Smooth muscle cell (in vitro differentiated cells): ENCODE data around the gene RS1. TPM values are rescaled to one million over a fixed set of nuclear protein-coding genes. Genes with fewer than 3 reads are reported as not detected.

Experiments
- DNase-seq: peaks from one replicate; lab custom pipeline; 2025; ENCODE audit not compliant: unreplicated experiment; lab: John Stamatoyannopoulos, UW
- H2AFZ ChIP-seq: fragments of 200-600 bp; sonication (generic); 2 replicates; pipeline ENCODE4 v1.6.0; 2016; ENCODE audit warnings: antibody characterized with exemption, low read depth, mild to moderate bottlenecking
- H3F3A ChIP-seq: fragments of 200-600 bp; sonication (generic); 2 replicates; pipeline ENCODE4 v1.6.0; 2017; ENCODE audit warnings: antibody characterized with exemption, low read depth
- H3K27ac ChIP-seq: fragments of 200-600 bp; sonication (generic); 2 replicates; pipeline ENCODE4 v1.5.1; 2016; ENCODE audit warnings: low read depth, mild to moderate bottlenecking
- H3K27me3 ChIP-seq: fragments of 200-600 bp; sonication (generic); 2 replicates; pipeline ENCODE4 v1.6.1; 2016; ENCODE audit warnings: low read depth, mild to moderate bottlenecking
- H3K36me3 ChIP-seq: fragments of 200-600 bp; sonication (generic); 2 replicates; pipeline ENCODE4 v1.5.1; 2016; ENCODE audit warnings: low read depth
- H3K4me1 ChIP-seq: fragments of 200-600 bp; sonication (generic); 2 replicates; pipeline ENCODE4 v1.5.1; 2016; ENCODE audit warnings: low read depth
- H3K4me2 ChIP-seq: fragments of 200-600 bp; sonication (generic); 2 replicates; pipeline ENCODE4 v1.6.0; 2016; ENCODE audit warnings: mild to moderate bottlenecking
- H3K4me3 ChIP-seq: fragments of 200-600 bp; sonication (generic); 2 replicates; pipeline ENCODE4 v1.5.1; 2016; ENCODE audit warnings: mild to moderate bottlenecking
- H3K79me2 ChIP-seq: fragments of 200-600 bp; sonication (generic); 2 replicates; pipeline ENCODE4 v1.6.0; 2016; ENCODE audit warnings: low read depth, mild to moderate bottlenecking
- H3K9ac ChIP-seq: fragments of 200-600 bp; sonication (generic); 2 replicates; pipeline ENCODE4 v1.6.0; 2016; ENCODE audit warnings: low read depth
- H3K9me3 ChIP-seq: fragments of 200-600 bp; sonication (generic); replicated peaks from 2 replicates; pipeline ENCODE4 v1.5.1; 2016; ENCODE audit warnings: low read depth
- H4K20me1 ChIP-seq: fragments of 200-600 bp; sonication (generic); 2 replicates; pipeline ENCODE4 v1.6.0; 2016; ENCODE audit warnings: low read depth
- CTCF ChIP-seq: fragments of 200-600 bp; sonication (generic); IDR thresholded peaks from 2 replicates; pipeline ENCODE4 v1.5.1; 2017; ENCODE audit warnings: borderline replicate concordance, mild to moderate bottlenecking, antibody characterized with exemption; ENCODE audit not compliant: insufficient read depth, poor library complexity, severe bottlenecking
- WGBS: methylation state at CpG from one replicate; pipeline ENCODE4 v1.1.7; 2016; ENCODE audit warnings: low lambda C conversion rate; 5-methylcytosine and 5-hydroxymethylcytosine counted together
- polyA plus RNA-seq: library from polyadenylated mRNA; unstranded; fragments of >200 nt; fragmentation: Nextera tagmentation; extraction: Ambion mirVana; gene quantifications from 2 replicates; pipeline ENCODE4 v1.2.1, GENCODE V29; 2016
- total RNA-seq: library from RNA; depleted of rRNA; stranded (reverse); fragments of >200 nt; gene quantifications from 2 replicates; pipeline ENCODE4 v1.2.3, GENCODE V29; 2014

RS1 gene
- total and polyA plus RNA-seq, 2 experiments from 2014 or later: not detected

GRCh38 chrX:18649498-18649951, 22.4 kb downstream of the RS1 start:
- Histone ChIP-seq H3K27ac (no peak overlapping the region), H3K9ac (no peak overlapping the region), H2AFZ (no peak overlapping the region), H3K4me2 (no peak overlapping the region), H3K79me2 (no peaks in the 10 kb centered on the region), H4K20me1 (no peaks in the 10 kb centered on the region), H3K27me3 (no peaks in the 10 kb centered on the region), H3K4me3 (no peak overlapping the region), H3K4me1 (no peaks in the 10 kb centered on the region), H3F3A (no peaks in the 10 kb centered on the region), H3K36me3 (no peaks in the 10 kb centered on the region), H3K9me3 (no peaks in the 10 kb centered on the region)
- TF ChIP-seq CTCF: no peak
- DNase-seq: no peak
- 55% methylated on average over 9 of the region's 9 CpGs for WGBS

- H3K9me3 ChIP-seq: no peaks in the 10 kb centered on the region
- H3F3A ChIP-seq: no peaks in the 10 kb centered on the region
- H3K9ac ChIP-seq: no peak overlapping the region
- DNase-seq: no peak
- H3K27me3 ChIP-seq: no peaks in the 10 kb centered on the region
- H3K4me2 ChIP-seq: no peak overlapping the region
- no peak for TF ChIP-seq CTCF
- 80% methylated on average over 4 of the region's 4 CpGs for WGBS
- no peaks in the 10 kb centered on the region for H3K36me3 ChIP-seq
- no peaks in the 10 kb centered on the region for H3K4me1 ChIP-seq
- no peaks in the 10 kb centered on the region for H3K79me2 ChIP-seq
- H2AFZ ChIP-seq: no peak overlapping the region
- H4K20me1 ChIP-seq: no peaks in the 10 kb centered on the region
- H3K4me3 ChIP-seq: no peak overlapping the region
- H3K27ac ChIP-seq: no peak overlapping the region
These were observed 24.3 kb downstream of the RS1 start for GRCh38 chrX:18647621-18648020.

- no peak overlapping the region for H2AFZ ChIP-seq
- H3K79me2 ChIP-seq: no peaks in the 10 kb centered on the region
- DNase-seq: no peak
- no peak overlapping the region for H3K27ac ChIP-seq
- no peak overlapping the region for H3K9ac ChIP-seq
- no peaks in the 10 kb centered on the region for H3K4me1 ChIP-seq
- no peak overlapping the region for H3K4me3 ChIP-seq
- no peak overlapping the region for H3K4me2 ChIP-seq
- no peak for TF ChIP-seq CTCF
- WGBS: 61% methylated on average over 3 of the region's 3 CpGs
- H3K27me3 ChIP-seq: no peaks in the 10 kb centered on the region
- no peaks in the 10 kb centered on the region for H3F3A ChIP-seq
- no peaks in the 10 kb centered on the region for H4K20me1 ChIP-seq
- no peaks in the 10 kb centered on the region for H3K9me3 ChIP-seq
- no peaks in the 10 kb centered on the region for H3K36me3 ChIP-seq
These were observed 28.1 kb downstream of the RS1 start for GRCh38 chrX:18643853-18644252.

- no peak overlapping the region for H3K27ac ChIP-seq
- no peaks in the 10 kb centered on the region for H3K4me1 ChIP-seq
- DNase-seq: no peak
- H3K4me2 ChIP-seq: no peak overlapping the region
- H3K27me3 ChIP-seq: no peaks in the 10 kb centered on the region
- H3K9ac ChIP-seq: no peak overlapping the region
- no peak for TF ChIP-seq CTCF
- no peak overlapping the region for H2AFZ ChIP-seq
- WGBS: 81% methylated on average over 3 of the region's 3 CpGs
- H3K9me3 ChIP-seq: no peaks in the 10 kb centered on the region
- no peaks in the 10 kb centered on the region for H4K20me1 ChIP-seq
- H3F3A ChIP-seq: no peaks in the 10 kb centered on the region
- no peaks in the 10 kb centered on the region for H3K36me3 ChIP-seq
- no peak overlapping the region for H3K4me3 ChIP-seq
- H3K79me2 ChIP-seq: no peaks in the 10 kb centered on the region
These were observed 28.7 kb downstream of the RS1 start for GRCh38 chrX:18643243-18643642.
